Endothelial cell (in vitro differentiated cells): ENCODE measurements around the gene SERP1. TPM values are rescaled to one million over a fixed set of nuclear protein-coding genes. Genes with fewer than 3 reads are reported as not detected.
A peak's percentile ranks its signal among the peaks of the same experiment; 100 is the strongest.

ENCODE experiments used
- DNase-seq: peaks from one replicate; pipeline ENCODE4 v3.0.0; 2021; ENCODE audit warnings: low spot score
- H3K27ac Mint-ChIP-seq: one replicate; pipeline ENCODE4 v1.8.0; 2021; ENCODE audit warnings: mixed read lengths, inconsistent platforms; ENCODE audit not compliant: unreplicated experiment
- H3K27me3 Mint-ChIP-seq: one replicate; pipeline ENCODE4 v1.8.0; 2021; ENCODE audit warnings: mild to moderate bottlenecking, moderate library complexity, mixed read lengths, inconsistent platforms; ENCODE audit not compliant: unreplicated experiment
- H3K36me3 Mint-ChIP-seq: one replicate; pipeline ENCODE4 v1.8.0; 2021; ENCODE audit warnings: mild to moderate bottlenecking, low read depth, mixed read lengths, inconsistent platforms; ENCODE audit not compliant: unreplicated experiment
- H3K4me1 Mint-ChIP-seq: one replicate; pipeline ENCODE4 v1.8.0; 2021; ENCODE audit warnings: mild to moderate bottlenecking, mixed read lengths, inconsistent platforms; ENCODE audit not compliant: unreplicated experiment
- H3K4me3 Mint-ChIP-seq: one replicate; pipeline ENCODE4 v1.8.0; 2021; ENCODE audit warnings: mild to moderate bottlenecking, mixed read lengths, inconsistent platforms; ENCODE audit not compliant: unreplicated experiment
- H3K9me3 Mint-ChIP-seq: one replicate; pipeline ENCODE4 v1.8.0; 2021; ENCODE audit warnings: mixed read lengths, inconsistent platforms; ENCODE audit not compliant: unreplicated experiment
- CTCF ChIP-seq: fragments of 200-600 bp; sonication (generic); IDR thresholded peaks from one replicate; pipeline ENCODE4 v1.5.0; 2021; ENCODE audit warnings: antibody characterized with exemption; ENCODE audit not compliant: unreplicated experiment
- long read RNA-seq: library from polyadenylated mRNA; unstranded; transcript quantifications from one replicate; pipeline ENCODE4 v2.0.0, GENCODE V29; 2020; ENCODE audit not compliant: unreplicated experiment
- total RNA-seq: library from RNA; stranded (reverse); fragmentation: NEBNext Ultra II Directional; extraction: Animal tissue kit (Norgen Biotek cat#: 25700); gene quantifications from one replicate; pipeline ENCODE4 v1.2.1, GENCODE V29; 2021; ENCODE audit not compliant: unreplicated experiment

SERP1 gene
- total RNA-seq = 89.9 TPM
- long read RNA-seq, transcript SERP1-201 (3 exons, 3,171 nt) = major isoform, 110 of 111 reads
- long read RNA-seq, partial matches to known transcripts = 0 of 111 reads
- long read RNA-seq, other reads (novel, unspliced or antisense) = 1 of 111 reads

- Mint-ChIP-seq H3K9me3 (no peaks in the 10 kb centered on the region), H3K4me1 (peaks cover 25% of the 10 kb centered on the region), H3K4me3 (peak within 1 kb of the TSS; percentile 99), H3K36me3 (peaks cover 6% of the 10 kb centered on the region), H3K27me3 (peaks cover 11% of the 10 kb centered on the region), H3K27ac (peak within 1 kb of the TSS; percentile 97)
- TF ChIP-seq CTCF = no peak
- DNase-seq = peak; percentile 98
Observed at GRCh38 chr3:150546226-150547044, at the start of gene SERP1, which contains the start of gene EIF2A. Gene SERP1 (minus strand): TSS chr3:150546496. CDS start chr3:150546135, 361 bp downstream. Gene EIF2A (plus strand): TSS chr3:150546787. CDS start chr3:150546803, 16 bp downstream.

DNA sequence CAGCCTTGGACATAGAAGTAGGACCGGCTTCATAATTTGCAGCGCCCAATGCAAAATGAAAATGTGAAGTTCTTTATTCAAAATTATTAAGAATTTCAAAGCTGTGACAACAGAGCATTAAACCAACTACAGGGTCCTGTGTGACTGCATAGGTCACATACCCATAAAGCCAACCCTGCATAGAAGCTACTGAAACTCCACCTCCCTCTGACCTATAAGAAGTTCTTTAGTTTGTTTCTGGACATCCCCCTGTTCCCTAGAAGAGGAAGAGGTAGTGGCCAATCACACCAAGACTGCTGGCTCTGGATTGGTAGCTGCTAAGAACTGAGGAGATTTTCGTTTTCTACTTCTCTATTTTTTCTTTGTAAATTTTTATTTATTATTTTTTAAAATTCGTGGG lies 47.9 kb upstream of the SERP1 start:
- Mint-ChIP-seq H3K36me3 (no peaks in the 10 kb centered on the region), H3K9me3 (no peaks in the 10 kb centered on the region), H3K4me3 (no peak overlapping the region), H3K27ac (no peak overlapping the region), H3K4me1 (no peaks in the 10 kb centered on the region), H3K27me3 (peaks cover 3% of the 10 kb centered on the region)
- no peak for TF ChIP-seq CTCF
- DNase-seq = no peak

- H3K9me3 Mint-ChIP-seq = no peaks in the 10 kb centered on the region
- H3K36me3 Mint-ChIP-seq = peaks cover 4% of the 10 kb centered on the region
- peaks cover 3% of the 10 kb centered on the region for H3K27me3 Mint-ChIP-seq
- H3K27ac Mint-ChIP-seq = no peak overlapping the region
- H3K4me3 Mint-ChIP-seq = no peak overlapping the region
- no peaks in the 10 kb centered on the region for H3K4me1 Mint-ChIP-seq
- DNase-seq = no peak
- no peak for TF ChIP-seq CTCF
Observed at GRCh38 chr3:150589759-150590158, 43.5 kb upstream of the SERP1 start.

GRCh38 chr3:150588027-150588830 lies 41.9 kb upstream of the SERP1 start:
- DNase-seq = no peak
- Mint-ChIP-seq H3K9me3 (no peaks in the 10 kb centered on the region), H3K4me1 (no peaks in the 10 kb centered on the region), H3K4me3 (no peak overlapping the region), H3K27me3 (peaks cover 3% of the 10 kb centered on the region), H3K36me3 (peaks cover 4% of the 10 kb centered on the region), H3K27ac (no peak overlapping the region)
- no peak for TF ChIP-seq CTCF
